IPS DF 6.9 (cell line): ENCODE measurements around the gene SEMA4A.

Source experiments
- DNase-seq: peaks from one replicate; pipeline ENCODE4 v3.0.0-alpha.2; 2013; ENCODE audit warnings: low read depth, low spot score
- H3K27ac ChIP-seq: one replicate; pipeline ENCODE4 v1.5.1; 2013; ENCODE audit warnings: low read length, control low read depth
- H3K27me3 ChIP-seq: 2 replicates; pipeline ENCODE4 v1.6.1; 2013; ENCODE audit warnings: mild to moderate bottlenecking, low read length; ENCODE audit not compliant: control insufficient read depth, insufficient read depth
- H3K36me3 ChIP-seq: 2 replicates; pipeline ENCODE4 v1.6.1; 2013; ENCODE audit warnings: low read length; ENCODE audit not compliant: control insufficient read depth, insufficient read depth
- H3K4me1 ChIP-seq: 2 replicates; pipeline ENCODE4 v1.6.1; 2013; ENCODE audit warnings: low read length; ENCODE audit not compliant: control insufficient read depth, insufficient read depth
- H3K4me3 ChIP-seq: 2 replicates; pipeline ENCODE4 v1.5.1; 2013; ENCODE audit warnings: mild to moderate bottlenecking, low read length
- H3K9me3 ChIP-seq: 2 replicates; pipeline ENCODE4 v1.6.1; 2013; ENCODE audit warnings: low read length, inconsistent platforms; ENCODE audit not compliant: control insufficient read depth, insufficient read depth
- WGBS: extraction: QIAGEN DNeasy Blood & Tissue Kit; methylation state at CpG from one replicate; pipeline ENCODE4 v1.1.7; 2013; ENCODE audit warnings: mixed read lengths, missing lambda C conversion rate; ENCODE audit not compliant: insufficient read length, insufficient coverage; 5-methylcytosine and 5-hydroxymethylcytosine counted together

SEMA4A gene

GRCh38 chr1:156152628-156153027 is 757 bp upstream of the SEMA4A start:
- no CpG with 5 or more reads among the region's 5 CpGs for WGBS

DNA sequence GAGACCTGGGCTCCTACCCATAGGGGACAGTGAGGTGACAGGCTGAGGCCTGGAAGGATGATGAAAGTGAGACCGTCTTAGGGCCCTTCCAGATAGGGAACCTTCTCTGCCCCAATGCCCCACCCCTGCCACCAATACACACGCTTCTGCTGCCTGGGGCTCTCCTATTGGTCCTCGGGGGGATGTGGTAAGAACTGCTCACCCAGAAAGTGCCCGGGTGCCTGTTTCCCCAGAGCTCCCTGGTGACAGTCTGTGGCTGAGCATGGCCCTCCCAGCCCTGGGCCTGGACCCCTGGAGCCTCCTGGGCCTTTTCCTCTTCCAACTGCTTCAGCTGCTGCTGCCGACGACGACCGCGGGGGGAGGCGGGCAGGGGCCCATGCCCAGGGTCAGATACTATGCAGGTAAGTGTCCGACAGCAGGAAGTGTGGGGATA is 948 bp downstream of the SEMA4A start:
- no peaks in the 10 kb centered on the region for H3K36me3 ChIP-seq
- H3K27me3 ChIP-seq = no peaks in the 10 kb centered on the region
- H3K27ac ChIP-seq = no peak overlapping the region
- peaks cover 6% of the 10 kb centered on the region; the same call in 1 of the 2 replicates for H3K4me1 ChIP-seq
- no peak for DNase-seq
- H3K4me3 ChIP-seq = no peak overlapping the region
- no CpG with 5 or more reads among the region's 11 CpGs for WGBS
- H3K9me3 ChIP-seq = no peaks in the 10 kb centered on the region

More at GRCh38 chr1:156152628-156153027, 757 bp upstream of the SEMA4A start:
- H3K36me3 ChIP-seq = no peaks in the 10 kb centered on the region
- DNase-seq = no peak
- H3K27me3 ChIP-seq = no peaks in the 10 kb centered on the region
- no peaks in the 10 kb centered on the region for H3K9me3 ChIP-seq
- peaks cover 11% of the 10 kb centered on the region; the same call in 1 of the 2 replicates for H3K4me1 ChIP-seq
- H3K4me3 ChIP-seq = no peak overlapping the region
- no peak overlapping the region for H3K27ac ChIP-seq

DNA sequence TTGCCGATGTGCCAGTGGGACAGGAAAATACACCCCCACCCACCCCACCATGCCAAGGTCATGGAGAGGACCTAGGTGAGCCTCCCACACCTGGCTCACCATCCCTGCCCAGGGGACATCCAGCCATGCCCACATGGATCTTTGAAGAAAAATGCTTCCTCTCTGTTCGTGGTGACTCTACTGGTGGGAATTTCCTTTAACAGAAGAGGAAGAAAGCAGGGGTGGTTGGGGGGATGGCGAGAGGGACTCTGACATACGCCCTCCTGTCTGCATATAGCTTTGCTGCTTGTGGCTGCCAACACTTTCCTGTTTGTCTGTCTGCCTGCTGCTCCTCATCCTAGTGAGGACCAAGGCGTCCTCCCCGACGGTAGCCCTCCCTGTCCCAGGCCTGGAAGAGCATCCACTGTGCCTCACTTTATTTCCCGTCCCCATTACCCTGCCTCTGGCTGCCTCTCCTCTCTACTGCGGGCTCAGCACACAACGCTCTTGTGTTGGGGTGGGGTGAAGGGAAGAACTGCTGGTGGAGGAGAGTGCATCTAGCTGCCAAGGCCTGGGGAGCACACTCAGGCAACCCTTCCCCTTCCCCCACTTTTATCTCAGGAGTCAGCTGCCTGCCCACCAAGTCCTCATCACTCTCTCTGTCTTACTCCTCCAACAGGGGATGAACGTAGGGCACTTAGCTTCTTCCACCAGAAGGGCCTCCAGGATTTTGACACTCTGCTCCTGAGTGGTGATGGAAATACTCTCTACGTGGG is 2.5 kb downstream of the SEMA4A start:
- Histone ChIP-seq H3K4me1 (no peaks in the 10 kb centered on the region; the same call in 1 of the 2 replicates), H3K4me3 (no peak overlapping the region), H3K27ac (no peak overlapping the region), H3K9me3 (no peaks in the 10 kb centered on the region), H3K36me3 (no peaks in the 10 kb centered on the region), H3K27me3 (no peaks in the 10 kb centered on the region)
- no peak for DNase-seq
- no CpG with 5 or more reads among the region's 12 CpGs for WGBS

DNA sequence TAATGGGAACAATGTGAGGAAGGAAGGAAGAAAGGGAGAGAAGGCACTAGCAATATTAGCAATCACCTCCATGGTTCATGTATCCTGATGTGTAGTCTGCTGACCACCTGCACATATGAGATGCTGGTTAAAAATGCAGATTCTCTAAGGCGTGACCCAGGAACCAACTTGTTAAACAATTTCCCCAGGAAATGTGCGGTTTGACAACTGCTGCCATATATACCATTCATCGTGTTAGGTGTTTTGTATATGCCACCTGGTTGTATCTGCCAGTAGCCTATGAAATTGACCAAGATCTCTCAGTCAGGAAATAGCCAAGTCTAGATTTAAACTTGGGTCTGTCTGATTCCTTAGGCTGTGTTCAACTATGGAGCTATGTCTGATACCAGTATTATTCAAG is 4.1 kb downstream of the SEMA4A start:
- Histone ChIP-seq H3K4me3 (no peak overlapping the region), H3K9me3 (no peaks in the 10 kb centered on the region), H3K4me1 (no peaks in the 10 kb centered on the region; the same call in 1 of the 2 replicates), H3K27me3 (no peaks in the 10 kb centered on the region), H3K27ac (no peak overlapping the region), H3K36me3 (no peaks in the 10 kb centered on the region)
- no CpG with 5 or more reads among the region's 3 CpGs for WGBS
- no peak for DNase-seq

- no peak for DNase-seq
- Histone ChIP-seq H3K36me3 (no peaks in the 10 kb centered on the region), H3K4me1 (no peaks in the 10 kb centered on the region; the same call in 1 of the 2 replicates), H3K9me3 (no peaks in the 10 kb centered on the region), H3K4me3 (no peak overlapping the region), H3K27ac (no peak overlapping the region), H3K27me3 (no peaks in the 10 kb centered on the region)
- no CpG with 5 or more reads among the region's 5 CpGs for WGBS
Observed at GRCh38 chr1:156157966-156158365, 4.6 kb downstream of the SEMA4A start.

DNA sequence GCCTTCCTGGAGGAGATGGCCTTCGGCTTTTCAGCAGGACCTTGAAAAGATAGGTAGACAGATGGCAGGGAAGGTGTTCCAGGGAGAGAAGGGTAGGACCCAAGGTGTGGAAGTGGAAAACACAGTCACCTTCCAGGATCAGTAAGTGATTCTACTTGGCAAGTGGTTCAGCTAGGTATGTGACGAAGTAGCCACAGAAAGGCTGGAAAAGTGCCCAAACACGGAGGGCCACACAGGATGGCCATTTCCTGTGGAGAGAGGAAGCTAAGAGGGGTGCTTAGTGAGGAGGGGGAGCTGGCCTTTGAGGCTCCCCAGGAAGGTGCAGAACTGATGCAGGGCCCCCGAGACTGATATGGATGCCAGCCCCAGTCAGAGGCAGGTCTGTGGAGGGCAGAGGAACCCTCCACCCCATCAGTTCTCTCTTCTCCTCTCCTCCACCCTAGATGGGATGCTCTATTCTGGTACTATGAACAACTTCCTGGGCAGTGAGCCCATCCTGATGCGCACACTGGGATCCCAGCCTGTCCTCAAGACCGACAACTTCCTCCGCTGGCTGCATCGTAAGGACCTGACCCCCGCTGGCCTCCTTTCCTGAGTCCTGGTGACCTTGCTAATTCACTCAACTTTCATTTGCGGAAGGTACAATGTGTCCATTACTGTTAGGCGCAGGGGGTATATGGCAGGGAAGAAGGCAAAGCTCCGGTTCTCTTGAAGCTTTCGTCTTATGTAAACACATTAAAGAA is 6.8 kb downstream of the SEMA4A start:
- H3K4me1 ChIP-seq = no peaks in the 10 kb centered on the region; the same call in 1 of the 2 replicates
- no peak overlapping the region for H3K27ac ChIP-seq
- no peak for DNase-seq
- no CpG with 5 or more reads among the region's 13 CpGs for WGBS
- H3K27me3 ChIP-seq = no peaks in the 10 kb centered on the region
- H3K9me3 ChIP-seq = no peaks in the 10 kb centered on the region
- H3K4me3 ChIP-seq = no peak overlapping the region
- H3K36me3 ChIP-seq = no peaks in the 10 kb centered on the region

DNA sequence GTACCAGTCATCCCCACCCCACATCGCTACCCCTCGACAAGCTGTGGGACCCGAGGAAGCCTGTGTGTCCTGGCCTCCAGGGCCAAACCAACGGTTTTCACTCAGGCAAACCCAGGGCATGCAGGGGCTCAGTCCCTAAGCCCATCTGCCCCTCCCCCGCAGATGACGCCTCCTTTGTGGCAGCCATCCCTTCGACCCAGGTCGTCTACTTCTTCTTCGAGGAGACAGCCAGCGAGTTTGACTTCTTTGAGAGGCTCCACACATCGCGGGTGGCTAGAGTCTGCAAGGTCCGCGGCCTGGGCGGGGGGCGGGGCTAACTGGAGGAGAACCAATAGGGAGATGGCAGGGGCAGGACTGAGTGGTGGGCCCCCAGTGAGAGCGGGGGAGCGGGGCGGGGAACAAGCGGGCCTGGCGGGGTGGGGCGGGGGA is 7.4 kb downstream of the SEMA4A start:
- H3K27ac ChIP-seq = no peak overlapping the region
- no CpG with 5 or more reads among the region's 22 CpGs for WGBS
- peak overlapping the region; percentile 2; the same call in 1 of the 2 replicates for H3K4me3 ChIP-seq
- no peaks in the 10 kb centered on the region; the same call in 1 of the 2 replicates for H3K4me1 ChIP-seq
- H3K27me3 ChIP-seq = no peaks in the 10 kb centered on the region
- no peak for DNase-seq
- no peaks in the 10 kb centered on the region for H3K9me3 ChIP-seq
- H3K36me3 ChIP-seq = no peaks in the 10 kb centered on the region

DNA sequence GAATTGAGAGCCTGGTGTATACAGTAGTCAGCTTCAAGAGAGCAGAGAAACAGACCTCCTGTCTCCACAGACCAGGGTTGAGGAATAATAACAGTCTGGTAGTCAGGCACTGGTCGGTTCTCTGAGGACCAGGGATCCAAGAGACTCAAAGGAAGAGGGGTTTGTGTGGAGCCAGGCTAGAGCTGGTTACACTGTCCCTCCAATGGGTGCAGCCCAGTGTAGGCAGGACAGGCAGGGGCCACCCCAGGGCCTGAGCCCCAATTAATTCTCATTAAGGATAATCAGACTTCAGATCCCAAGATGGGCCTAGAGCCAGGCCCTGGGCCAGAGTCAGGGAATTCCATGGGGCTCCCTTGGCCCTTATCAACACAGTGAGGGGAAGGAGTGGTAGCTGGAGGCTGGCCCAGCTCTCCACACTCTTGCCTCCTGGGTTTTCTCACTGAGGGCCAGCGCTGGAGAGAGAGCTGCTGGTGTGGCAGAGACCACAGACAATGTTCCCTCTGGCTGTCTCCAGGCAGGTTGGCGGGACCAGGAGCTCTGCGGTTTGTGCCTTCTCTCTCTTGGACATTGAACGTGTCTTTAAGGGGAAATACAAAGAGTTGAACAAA is 9.1 kb downstream of the SEMA4A start:
- no peak for DNase-seq
- Histone ChIP-seq H3K36me3 (no peaks in the 10 kb centered on the region), H3K27ac (no peak overlapping the region), H3K9me3 (no peaks in the 10 kb centered on the region), H3K4me3 (no peak overlapping the region), H3K27me3 (no peaks in the 10 kb centered on the region), H3K4me1 (no peaks in the 10 kb centered on the region; the same call in 1 of the 2 replicates)
- no CpG with 5 or more reads among the region's 5 CpGs for WGBS

DNA sequence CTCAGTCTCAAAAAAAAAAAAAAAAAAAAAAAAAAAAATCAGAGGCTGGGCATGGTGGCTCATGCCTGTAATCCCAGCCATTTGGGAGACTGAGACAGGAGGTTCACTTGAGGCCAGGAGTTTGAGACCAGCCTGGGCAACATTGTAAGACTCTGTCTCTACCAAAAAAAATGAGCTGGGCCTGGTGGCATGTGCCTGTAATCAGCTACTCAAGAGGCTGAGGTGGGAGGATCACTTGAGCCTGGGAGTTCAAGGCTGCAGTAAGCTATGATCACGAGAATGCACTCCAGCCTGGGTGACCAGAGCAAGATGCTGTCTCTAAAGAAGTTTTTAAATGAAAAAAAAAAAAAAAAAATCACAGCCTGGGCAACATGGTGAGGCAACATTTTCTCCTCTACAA is 10.3 kb downstream of the SEMA4A start:
- H3K36me3 ChIP-seq = no peaks in the 10 kb centered on the region
- H3K27ac ChIP-seq = no peak overlapping the region
- no peaks in the 10 kb centered on the region; the same call in 1 of the 2 replicates for H3K4me1 ChIP-seq
- no peaks in the 10 kb centered on the region for H3K9me3 ChIP-seq
- no CpG with 5 or more reads among the region's 1 CpG for WGBS
- H3K4me3 ChIP-seq = no peak overlapping the region
- DNase-seq = no peak
- no peaks in the 10 kb centered on the region for H3K27me3 ChIP-seq

- WGBS = 100% methylated on average over 2 of the region's 6 CpGs
- no peaks in the 10 kb centered on the region; the same call in 1 of the 2 replicates for H3K4me1 ChIP-seq
- no peak overlapping the region for H3K27ac ChIP-seq
- H3K9me3 ChIP-seq = no peaks in the 10 kb centered on the region
- H3K4me3 ChIP-seq = no peak overlapping the region
- H3K36me3 ChIP-seq = no peaks in the 10 kb centered on the region
- DNase-seq = no peak
- H3K27me3 ChIP-seq = no peaks in the 10 kb centered on the region
Observed at GRCh38 chr1:156164125-156164831, 10.9 kb downstream of the SEMA4A start.
